Neural progenitor cell (in vitro differentiated cells): ENCODE measurements around the gene UBE3A.

ENCODE experiments used
- CTCF ChIP-seq: fragments of 200-600 bp; sonication (generic); IDR thresholded peaks from 2 replicates; pipeline ENCODE4 v1.5.1; 2017; ENCODE audit warnings: antibody characterized with exemption, mild to moderate bottlenecking
- EZH2 ChIP-seq: fragments of 200-600 bp; sonication (generic); IDR thresholded peaks from 2 replicates; pipeline ENCODE4 v1.6.1; 2017; ENCODE audit warnings: antibody characterized with exemption, mild to moderate bottlenecking, moderate library complexity

DNA sequence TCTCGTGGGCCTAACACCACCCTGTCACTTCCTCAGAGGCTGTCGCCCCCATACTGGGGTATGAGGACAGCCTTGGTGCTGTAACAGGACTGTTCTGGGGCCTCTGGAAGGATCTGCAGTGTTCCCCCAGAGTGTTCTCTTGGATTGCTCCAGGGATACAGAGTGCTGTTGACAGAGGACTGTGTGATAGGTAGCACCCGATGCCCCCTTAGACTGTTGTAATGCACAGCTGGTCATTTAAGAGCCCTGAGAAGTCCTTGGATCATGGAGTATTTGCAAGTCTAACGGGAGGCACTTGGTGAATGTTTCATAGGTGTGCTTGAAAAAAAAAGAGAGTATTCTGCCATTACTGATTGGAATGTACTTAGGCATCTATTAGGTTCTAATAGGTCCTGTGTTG, 35.4 kb upstream of the UBE3A start:
- no peak for TF ChIP-seq EZH2
- TF ChIP-seq CTCF, result no peak
